ENCODE results near the gene CLDND2. TPM values are rescaled to one million over a fixed set of nuclear protein-coding genes. Genes with fewer than 3 reads are reported as not detected.
"Not testable (repeated sequence)": the region's sequence is repeated elsewhere in the genome, so short reads cannot be mapped to it uniquely, and the experiment has no call there.

The CLDND2 gene
- total RNA-seq, 1 experiment from 2014 or later: 0.79 TPM

GRCh38 chr19:51415187-51415586, 46.4 kb upstream of the CLDND2 start:
- intact Hi-C loops (cut with micrococcal nuclease): no loop called here
- TF ChIP-seq CTCF (IDR thresholded peaks at IDR 0.05; ENCODE audit: unreplicated experiment): no peak
- H3K9me3 Mint-ChIP-seq (ENCODE audit: unreplicated experiment): no peaks in the 10 kb centered on the region
- H3K27ac Mint-ChIP-seq (ENCODE audit: low read depth, unreplicated experiment): no peak overlapping the region
- ChIA-PET CTCF (no interaction called here), POLR2A (no interaction called here)
- H3K4me3 Mint-ChIP-seq (ENCODE audit: unreplicated experiment): no peak overlapping the region
- DNase-seq (ENCODE audit: unreplicated experiment): no peak
- no TSS peak for BruUV-seq (replicated peaks)
- H3K4me1 Mint-ChIP-seq (ENCODE audit: insufficient read depth, unreplicated experiment): no peaks in the 10 kb centered on the region
- peaks cover 6% of the 10 kb centered on the region for H3K36me3 Mint-ChIP-seq (ENCODE audit: insufficient read depth, unreplicated experiment)
- no peaks in the 10 kb centered on the region for H3K27me3 Mint-ChIP-seq (ENCODE audit: insufficient read depth, unreplicated experiment)

DNA sequence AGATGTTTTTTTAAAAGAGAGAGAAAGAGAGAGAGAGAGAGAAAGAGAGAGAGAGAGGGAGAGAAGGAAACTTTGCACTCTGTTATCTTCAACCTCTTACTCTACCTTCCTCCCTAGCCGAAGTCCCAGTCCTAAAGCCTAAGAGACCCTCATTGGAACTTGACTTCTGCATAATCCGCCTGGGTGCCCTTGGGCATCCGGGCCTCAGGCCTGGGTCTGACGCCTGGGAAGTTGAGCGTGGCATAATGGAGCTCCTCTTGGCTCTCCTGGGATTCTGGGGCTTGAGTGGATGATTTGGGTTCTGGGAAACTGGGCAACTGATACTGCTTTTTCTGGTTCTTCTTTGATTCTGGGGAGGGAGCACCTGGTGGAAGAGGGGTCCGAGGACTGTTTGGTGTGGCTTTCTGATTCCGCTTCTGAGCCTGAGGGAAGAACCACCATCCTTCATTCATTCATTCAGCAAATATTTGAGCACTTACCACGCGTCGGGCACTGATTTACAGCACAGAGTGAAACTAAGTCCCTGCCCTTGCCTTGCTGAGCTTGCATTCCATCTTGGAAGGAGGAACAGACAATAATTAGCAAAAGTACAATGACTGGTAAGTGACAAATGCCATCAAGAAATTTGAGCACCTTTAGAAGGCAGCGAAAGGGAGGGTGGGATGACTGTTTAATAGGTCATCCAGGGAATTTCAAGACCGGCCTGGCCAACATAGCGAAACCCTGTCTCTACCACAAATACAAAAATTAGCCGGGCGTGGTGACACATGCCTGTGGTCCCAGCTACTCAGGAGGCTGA, 42.3 kb upstream of the CLDND2 start:
- ChIA-PET CTCF (interaction anchor here (0.6 to 0.9 kb wide), 5 partner anchors 13 to 244 kb away, joined by 3 to 4 read pairs (median 3); no protein-coding TSS in a partner anchor), POLR2A (no interaction called here)
- H3K27me3 Mint-ChIP-seq (ENCODE audit: insufficient read depth, unreplicated experiment): no peaks in the 10 kb centered on the region
- intact Hi-C loops (cut with micrococcal nuclease): no loop called here
- no peak for TF ChIP-seq CTCF (IDR thresholded peaks at IDR 0.05; ENCODE audit: unreplicated experiment)
- H3K27ac Mint-ChIP-seq (ENCODE audit: low read depth, unreplicated experiment): no peak overlapping the region
- H3K4me3 Mint-ChIP-seq (ENCODE audit: unreplicated experiment): no peak overlapping the region
- BruUV-seq (replicated peaks): no TSS peak
- H3K9me3 Mint-ChIP-seq (ENCODE audit: unreplicated experiment): no peaks in the 10 kb centered on the region
- no peaks in the 10 kb centered on the region for H3K4me1 Mint-ChIP-seq (ENCODE audit: insufficient read depth, unreplicated experiment)
- no peak for DNase-seq (ENCODE audit: unreplicated experiment)
- H3K36me3 Mint-ChIP-seq (ENCODE audit: insufficient read depth, unreplicated experiment): peaks cover 6% of the 10 kb centered on the region

DNA sequence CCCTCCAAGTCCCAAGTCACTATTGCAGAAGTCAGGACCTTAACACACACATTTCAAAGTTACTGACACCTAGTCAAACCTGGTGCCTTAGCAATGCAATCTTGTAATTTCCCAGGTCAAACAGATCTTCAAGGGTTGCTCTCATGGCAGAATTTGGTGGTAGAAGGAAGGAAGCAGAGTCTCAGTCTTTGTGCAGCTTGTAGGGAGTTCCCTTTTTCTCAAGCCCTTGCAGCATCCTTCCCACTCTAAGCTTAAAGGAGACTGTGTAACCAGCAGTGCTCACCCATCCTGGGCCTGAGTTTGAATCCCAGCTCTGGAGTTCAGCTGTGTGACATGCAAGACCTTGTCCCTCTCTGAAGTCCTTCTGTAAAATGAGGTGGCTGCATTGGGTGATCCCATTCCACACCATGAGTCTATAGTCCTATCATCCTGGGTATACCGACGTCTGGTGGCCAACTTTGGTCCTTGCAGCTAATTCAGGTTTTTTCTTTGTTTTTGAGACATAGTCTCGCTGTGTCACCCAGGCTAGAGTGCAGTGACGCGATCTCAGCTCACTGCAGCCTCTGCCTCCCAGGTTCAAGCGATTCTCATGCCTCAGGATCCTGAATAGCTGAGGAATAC, 38.8 kb upstream of the CLDND2 start:
- POLR2A ChIA-PET: no interaction called here
- peaks cover 6% of the 10 kb centered on the region for H3K36me3 Mint-ChIP-seq (ENCODE audit: insufficient read depth, unreplicated experiment)
- no peak for TF ChIP-seq CTCF (IDR thresholded peaks at IDR 0.05; ENCODE audit: unreplicated experiment)
- DNase-seq (ENCODE audit: unreplicated experiment): peak; percentile 26
- H3K27me3 Mint-ChIP-seq (ENCODE audit: insufficient read depth, unreplicated experiment): no peaks in the 10 kb centered on the region
- H3K4me1 Mint-ChIP-seq (ENCODE audit: insufficient read depth, unreplicated experiment): no peaks in the 10 kb centered on the region
- CTCF ChIA-PET: interaction anchor here (0.7 to 3.4 kb wide), 5 partner anchors 10 to 253 kb away, joined by 3 to 18 read pairs (median 4); no protein-coding TSS in a partner anchor
- no TSS peak for BruUV-seq (replicated peaks)
- intact Hi-C loops (cut with micrococcal nuclease): no loop called here
- peaks cover 10% of the 10 kb centered on the region for H3K9me3 Mint-ChIP-seq (ENCODE audit: unreplicated experiment)
- no peak overlapping the region for H3K4me3 Mint-ChIP-seq (ENCODE audit: unreplicated experiment)
- no peak overlapping the region for H3K27ac Mint-ChIP-seq (ENCODE audit: low read depth, unreplicated experiment)

- no peaks in the 10 kb centered on the region for H3K4me1 Mint-ChIP-seq (ENCODE audit: insufficient read depth, unreplicated experiment)
- no peak overlapping the region for H3K4me3 Mint-ChIP-seq (ENCODE audit: unreplicated experiment)
- BruUV-seq (replicated peaks): no TSS peak
- ChIA-PET CTCF (interaction anchor here (0.6 kb wide), 1 partner anchor 25 kb away, joined by 3 read pairs; no protein-coding TSS in a partner anchor), POLR2A (no interaction called here)
- H3K9me3 Mint-ChIP-seq (ENCODE audit: unreplicated experiment): peaks cover 21% of the 10 kb centered on the region
- no peak overlapping the region for H3K27ac Mint-ChIP-seq (ENCODE audit: low read depth, unreplicated experiment)
- intact Hi-C loops (cut with micrococcal nuclease): no loop called here
- TF ChIP-seq CTCF (IDR thresholded peaks at IDR 0.05; ENCODE audit: unreplicated experiment): no peak
- H3K27me3 Mint-ChIP-seq (ENCODE audit: insufficient read depth, unreplicated experiment): no peaks in the 10 kb centered on the region
- H3K36me3 Mint-ChIP-seq (ENCODE audit: insufficient read depth, unreplicated experiment): no peaks in the 10 kb centered on the region
- DNase-seq (ENCODE audit: unreplicated experiment): no peak
Measured at GRCh38 chr19:51402117-51402516, 33.3 kb upstream of the CLDND2 start.

DNA sequence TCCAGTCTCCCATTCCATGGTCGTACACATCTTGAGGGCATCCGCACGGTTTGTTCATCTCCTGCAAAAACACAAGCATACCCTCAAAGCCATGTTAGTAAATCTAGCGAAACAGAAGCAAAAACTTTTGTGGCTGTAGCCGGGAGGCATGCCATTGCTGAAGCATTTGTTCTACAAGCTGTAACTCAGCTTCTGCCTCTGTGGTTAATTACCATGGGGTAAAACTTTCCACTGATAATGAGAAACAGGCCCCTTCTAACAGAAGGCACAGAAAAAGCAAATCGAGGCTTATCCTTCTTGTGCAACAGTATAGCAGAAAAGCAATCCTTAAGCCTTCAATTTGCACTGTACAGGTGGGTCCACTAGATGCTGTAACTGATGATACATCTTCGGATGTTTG, 31.1 kb upstream of the CLDND2 start:
- H3K9me3 Mint-ChIP-seq (ENCODE audit: unreplicated experiment): peaks cover 21% of the 10 kb centered on the region
- H3K36me3 Mint-ChIP-seq (ENCODE audit: insufficient read depth, unreplicated experiment); H3K4me1 Mint-ChIP-seq (ENCODE audit: insufficient read depth, unreplicated experiment); BruUV-seq (replicated peaks); H3K27ac Mint-ChIP-seq (ENCODE audit: low read depth, unreplicated experiment); H3K4me3 Mint-ChIP-seq (ENCODE audit: unreplicated experiment); POLR2A ChIA-PET; DNase-seq (ENCODE audit: unreplicated experiment); H3K27me3 Mint-ChIP-seq (ENCODE audit: insufficient read depth, unreplicated experiment): not testable (repeated sequence)
- CTCF ChIA-PET: interaction anchor here (0.6 to 1.8 kb wide), 5 partner anchors 11 to 257 kb away, joined by 3 to 10 read pairs (median 3); no protein-coding TSS in a partner anchor
- intact Hi-C loops (cut with micrococcal nuclease): loop anchor here (2.0 kb wide), 1 partner anchor 61 kb away; no protein-coding TSS in a partner anchor

Data from MCF 10A (cell line).